Measurements from ENCODE around the gene RELCH.
A peak's percentile ranks its signal among the peaks of the same experiment; 100 is the strongest.

Gene RELCH

GRCh38 chr18:62345909-62346308 is 158.9 kb downstream of the RELCH start:
- peak in 1 of 2 donors; percentile 20 for DNase-seq

GRCh38 chr18:62346333-62347088 is 159.5 kb downstream of the RELCH start:
- no peak for DNase-seq

- DNase-seq = no peak
These were observed 160.0 kb downstream of the RELCH start for GRCh38 chr18:62347089-62347506.

GRCh38 chr18:62348474-62348873 is 161.4 kb downstream of the RELCH start:
- DNase-seq = no peak

- DNase-seq = no peak
These were observed 166.1 kb downstream of the RELCH start for GRCh38 chr18:62353170-62353569.

GRCh38 chr18:62354151-62354550 is 167.1 kb downstream of the RELCH start:
- DNase-seq = peak; percentile 44 to 52

- DNase-seq = peak in 1 of 2 donors; percentile 12
These were observed 170.1 kb downstream of the RELCH start for GRCh38 chr18:62357079-62357719.

Data from inflammatory macrophage treated with lipopolysaccharide for 1 hour (primary cell).